Measurements from ENCODE around the gene NR0B2.

- no peak for TF ChIP-seq CTCF (conservative IDR thresholded peaks at IDR 0.05 in 1 of 2, IDR thresholded peaks at IDR 0.05 in 1 of 2; ENCODE audit: extremely low read depth in 1 of 2, insufficient read depth in 1 of 2, low read depth in 1 of 2, low read length in 2 of 2)
- TF ChIP-seq EZH2 (IDR thresholded peaks at IDR 0.05; ENCODE audit: borderline replicate concordance, low read length) = no peak
These were observed 1.7 kb downstream of the NR0B2 start for GRCh38 chr1:26912147-26912490.

All from mammary epithelial cell (primary cell).